GM18951 (cell line): ENCODE results near the gene ZNF594.
A peak's percentile ranks its signal among the peaks of the same experiment; 100 is the strongest.
"Not testable (repeated sequence)": the region's sequence is repeated elsewhere in the genome, so short reads cannot be mapped to it uniquely, and the experiment has no call there.

Experiments
- POLR2A ChIP-seq: IDR thresholded peaks from 4 replicates; pipeline ENCODE4 v1.6.1; 2011; ENCODE audit warnings: mild to moderate bottlenecking; ENCODE audit not compliant: insufficient read length, insufficient read depth; ENCODE audit errors: extremely low read depth
- in situ Hi-C: fragments of 300-500 bp; cut with MboI; formaldehyde crosslinking; loops from one replicate; pipeline ENCODE4 v1.12.0; 2022; ENCODE audit warnings: low sequenced_read_pairs, mixed read lengths, inconsistent platforms; ENCODE audit not compliant: unreplicated experiment

The ZNF594 gene

GRCh38 chr17:5191541-5192417, at the start of gene ZNF594:
TSS of gene ZNF594 (minus strand) at chr17:5191868. CDS start at chr17:5184256, 7,612 bp downstream.
- TF ChIP-seq POLR2A: peak; percentile 96
- in situ Hi-C loops: no loop called here

- in situ Hi-C loops: loop anchor here (5.0 to 10.0 kb wide), 3 partner anchors 37 to 195 kb away; partner anchors contain the start of gene C1QBP
These were observed 48.1 kb upstream of the ZNF594 start for GRCh38 chr17:5239769-5240168.

DNA sequence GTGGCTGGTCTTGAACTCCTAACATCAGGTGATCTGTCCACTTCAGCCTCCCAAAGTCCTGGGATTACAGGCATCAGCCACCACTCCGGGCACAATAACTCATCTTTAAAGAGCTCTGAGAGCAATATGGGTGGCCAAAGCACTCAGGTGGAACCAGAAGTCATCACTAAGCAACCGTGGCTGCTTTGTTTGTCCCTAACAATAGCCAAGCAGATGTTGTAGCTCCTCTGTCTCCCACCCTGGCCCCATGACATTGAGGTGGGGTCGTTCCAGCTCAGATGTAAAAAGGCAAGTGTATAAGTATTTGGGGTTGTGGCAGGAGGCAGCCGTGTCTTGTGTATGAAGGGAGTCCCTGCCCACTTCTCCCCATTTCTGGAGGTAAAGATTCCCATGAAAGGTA, 46.7 kb upstream of the ZNF594 start:
- in situ Hi-C loops: loop anchor here (5.0 to 10.0 kb wide), 2 partner anchors 36 to 54 kb away; no protein-coding TSS in a partner anchor
- TF ChIP-seq POLR2A: no peak

DNA sequence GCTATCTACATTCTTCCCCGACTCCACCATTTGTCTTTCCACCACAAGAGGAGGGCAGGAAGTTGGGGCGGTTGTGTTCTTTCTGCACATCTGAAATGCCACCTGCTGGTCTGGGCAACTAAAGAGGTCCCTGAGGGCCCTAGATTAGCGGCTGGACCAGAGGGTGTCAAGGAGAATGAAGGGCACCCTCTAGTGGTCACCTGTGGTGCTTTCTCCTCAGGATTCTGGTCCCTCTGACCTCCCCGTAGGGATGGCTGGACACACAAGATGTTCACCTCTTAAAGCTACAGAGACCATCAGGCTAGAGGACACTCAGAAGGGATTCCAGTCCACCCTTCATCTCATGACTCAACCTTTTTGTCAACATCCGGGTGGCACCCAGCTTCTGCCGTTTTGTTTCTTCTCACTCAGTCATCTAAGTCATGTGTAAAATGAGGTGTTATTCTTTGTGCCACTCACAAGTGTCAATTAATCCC, 45.9 kb upstream of the ZNF594 start:
- in situ Hi-C loops: loop anchor here (5.0 to 10.0 kb wide), 2 partner anchors 35 to 53 kb away; no protein-coding TSS in a partner anchor

DNA sequence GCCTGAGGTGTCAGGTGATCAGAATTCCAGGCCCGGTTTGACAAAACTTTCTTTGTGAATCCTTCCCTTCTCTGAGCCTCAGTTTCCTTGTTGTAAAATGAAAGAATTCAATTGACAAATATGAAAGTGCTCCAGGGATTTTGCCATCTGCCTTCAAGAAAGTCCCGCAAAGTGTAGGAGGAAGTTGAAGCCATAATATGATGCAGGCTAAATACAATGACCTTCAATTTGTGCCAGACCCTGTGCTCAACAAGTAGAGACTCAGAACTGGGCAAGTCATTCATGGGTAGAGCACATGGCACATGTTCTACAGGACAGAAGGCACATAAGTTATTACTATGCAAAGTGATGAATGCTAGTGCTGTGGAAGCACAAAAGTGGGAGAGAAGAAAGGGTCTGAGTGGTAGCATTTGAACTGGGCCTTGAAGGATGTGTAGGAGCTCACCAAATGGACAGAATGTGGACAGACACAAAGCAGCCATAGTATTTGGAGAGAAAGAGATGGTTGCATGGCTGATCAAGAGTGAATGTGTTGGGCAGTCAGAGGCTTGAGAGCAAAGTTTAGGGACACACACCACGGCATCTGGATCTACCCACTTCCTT, 45.4 kb upstream of the ZNF594 start:
- in situ Hi-C loops: loop anchor here (5.0 to 10.0 kb wide), 2 partner anchors 35 to 52 kb away; no protein-coding TSS in a partner anchor
- TF ChIP-seq POLR2A: peak; percentile 24

More for the DNA sequence above, 45.9 kb upstream of the ZNF594 start:
- TF ChIP-seq POLR2A: no peak

GRCh38 chr17:5234645-5235576, 43.2 kb upstream of the ZNF594 start, which contains the start of gene SCIMP:
TSS of gene SCIMP (minus strand) at chr17:5234860. CDS start at chr17:5234755, 105 bp downstream.
- in situ Hi-C loops: loop anchor here (5.0 to 10.0 kb wide), 2 partner anchors 33 to 50 kb away; no protein-coding TSS in a partner anchor
- peak; percentile 71 for TF ChIP-seq POLR2A

- in situ Hi-C loops: loop anchor here (10.0 kb wide), 1 partner anchor 49 kb away; no protein-coding TSS in a partner anchor
These were observed 41.8 kb upstream of the ZNF594 start for GRCh38 chr17:5233492-5233891.

- in situ Hi-C loops: no loop called here
- TF ChIP-seq POLR2A: peak; percentile 32
These were observed 35.5 kb upstream of the ZNF594 start for GRCh38 chr17:5226940-5227878.

DNA sequence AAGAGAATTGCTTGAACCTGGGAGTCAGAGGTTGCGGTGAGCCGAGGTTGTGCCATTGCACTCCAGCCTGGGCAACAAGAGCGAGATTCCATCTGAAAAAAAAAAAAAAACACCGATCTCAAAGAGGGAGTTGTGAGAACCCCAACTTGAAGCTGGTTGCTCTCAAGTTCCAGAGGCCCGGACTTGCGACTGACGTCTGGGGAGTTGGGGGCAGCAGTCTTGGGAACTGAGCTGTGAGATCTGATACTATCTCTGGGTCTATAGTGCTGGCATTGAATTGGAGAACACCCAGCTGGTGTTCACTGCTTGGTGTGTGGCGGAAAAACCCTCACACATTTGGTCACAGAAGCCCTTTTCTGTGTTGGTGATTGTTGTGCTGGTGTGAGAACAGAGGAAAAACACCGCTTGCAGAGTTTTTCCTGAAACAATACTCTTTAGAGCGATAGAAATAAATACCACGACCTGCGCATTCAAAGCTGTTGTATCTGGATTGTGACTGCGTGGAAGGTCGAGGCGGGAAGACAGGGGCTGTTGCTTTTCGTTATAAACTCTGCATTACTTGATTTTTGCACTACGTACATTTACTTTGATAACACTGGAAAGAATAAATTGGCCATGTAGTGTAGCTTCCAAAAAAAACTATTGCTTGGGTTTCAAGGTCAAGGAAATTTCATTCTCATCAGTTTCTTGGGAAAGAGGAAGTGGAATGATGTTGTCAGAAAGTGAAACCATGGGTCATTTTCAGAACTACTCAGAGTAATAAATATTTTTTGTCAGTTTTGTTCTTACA, 34.2 kb upstream of the ZNF594 start:
- TF ChIP-seq POLR2A: no peak
- in situ Hi-C loops: no loop called here

DNA sequence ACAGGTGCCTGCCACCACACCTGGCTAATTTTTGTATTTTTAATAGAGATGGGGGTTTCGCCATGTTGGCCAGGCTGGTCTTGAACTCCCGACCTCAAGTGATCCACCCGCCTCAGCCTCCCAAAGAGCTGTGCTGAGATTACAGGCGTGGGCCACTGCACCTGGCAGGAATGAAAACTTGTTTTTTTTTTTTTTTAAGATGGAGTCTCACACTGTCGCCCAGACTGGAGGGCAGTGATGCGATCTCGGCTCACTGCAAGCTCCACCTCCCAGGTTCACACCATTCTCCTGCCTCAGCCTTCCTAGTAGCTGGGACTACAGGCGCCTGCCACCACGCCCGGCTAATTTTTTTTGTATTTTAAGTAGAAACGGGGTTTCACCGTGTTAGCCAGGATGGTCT, 30.2 kb upstream of the ZNF594 start:
- in situ Hi-C loops: not testable (repeated sequence)

DNA sequence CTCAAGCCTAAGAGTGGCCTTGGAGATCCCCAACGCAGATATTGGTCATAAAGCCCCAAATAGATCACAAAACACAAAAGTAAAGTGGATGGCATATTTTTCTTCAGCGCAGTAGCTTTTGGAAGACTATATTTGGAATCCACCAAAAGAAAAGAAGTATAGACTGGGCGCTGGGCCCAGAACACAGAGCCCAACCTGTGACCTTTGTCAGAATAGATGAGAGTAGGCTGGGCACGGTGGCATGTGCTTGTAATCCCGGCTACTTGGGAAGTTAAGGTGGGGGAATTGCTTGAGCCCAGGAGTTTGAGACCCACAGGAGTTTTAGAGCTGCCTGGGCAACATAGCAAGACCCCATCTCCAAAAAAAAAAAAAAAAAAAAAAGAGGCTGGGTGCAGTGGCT, 28.4 kb upstream of the ZNF594 start:
- in situ Hi-C loops: no loop called here
- TF ChIP-seq POLR2A: no peak
